Fibroblast of skin of right quadriceps (primary cell): ENCODE data around the gene SP2.
"Not testable (repeated sequence)": the region's sequence is repeated elsewhere in the genome, so short reads cannot be mapped to it uniquely, and the experiment has no call there.

Experiments used
- DNase-seq: peaks from one replicate; pipeline ENCODE4 v3.0.0-alpha.2; 2013

Gene SP2

DNA sequence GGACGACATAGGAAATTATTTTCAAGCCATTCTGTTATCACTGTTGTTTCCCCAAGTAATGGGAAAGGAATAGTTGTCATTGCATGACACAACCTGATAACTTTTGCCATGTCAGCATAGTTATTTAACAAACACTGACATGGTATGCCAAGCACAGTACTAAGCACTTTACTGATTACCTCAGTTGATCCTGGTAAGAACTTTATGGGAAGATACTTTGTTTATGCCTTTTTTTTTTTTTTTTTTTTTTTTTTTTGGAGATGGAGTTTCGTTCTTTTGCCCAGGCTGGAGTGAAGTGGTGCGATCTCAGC lies 29.6 kb downstream of the SP2 start:
- DNase-seq: no peak

DNA sequence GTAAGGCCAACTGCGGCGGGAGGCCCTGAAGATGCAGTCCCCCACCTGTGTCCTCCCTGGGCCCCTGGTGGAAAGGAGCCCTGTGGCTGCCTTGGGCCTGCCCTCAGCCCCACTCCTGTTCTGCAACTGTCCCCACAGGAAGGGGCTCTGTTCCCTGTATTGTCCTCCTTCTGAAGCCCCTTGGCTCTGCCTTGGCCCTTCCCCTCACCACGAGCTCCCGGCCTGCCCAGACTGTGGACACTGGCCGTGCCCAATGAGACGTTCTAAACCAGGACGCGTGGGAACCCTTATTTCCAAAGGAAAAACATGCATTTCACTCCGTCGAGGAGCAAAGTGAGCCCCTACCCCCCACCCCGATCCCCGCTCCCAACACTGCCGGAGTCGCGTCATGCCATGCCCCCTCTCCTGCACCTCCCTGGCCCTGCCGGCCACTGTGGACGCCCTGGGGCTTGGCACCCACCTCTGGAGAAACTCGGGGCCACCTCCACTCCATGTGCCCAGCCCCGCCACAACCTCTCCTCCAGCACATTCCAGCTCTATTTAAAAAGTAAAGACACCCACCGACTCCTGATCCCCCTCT lies 31.9 kb downstream of the SP2 start:
- DNase-seq: no peak

DNA sequence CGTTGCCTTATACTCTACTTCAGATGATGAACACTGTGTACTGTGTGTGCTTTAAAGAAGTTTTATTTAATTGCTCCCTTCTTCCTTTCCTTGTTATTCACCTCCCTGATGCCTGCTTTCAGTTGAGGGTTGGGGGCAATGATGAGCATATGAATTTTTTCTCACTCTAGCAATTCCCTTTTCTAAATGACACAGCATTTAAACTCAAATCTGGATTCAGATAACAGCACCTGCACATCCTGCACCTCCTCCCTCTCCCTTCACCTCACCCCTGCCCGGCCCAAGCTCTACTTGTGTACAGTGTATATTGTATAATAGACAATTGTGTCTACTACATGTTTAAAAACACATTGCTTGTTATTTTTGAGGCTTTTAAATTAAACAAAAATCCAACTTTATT lies 32.4 kb downstream of the SP2 start:
- no peak for DNase-seq

DNA sequence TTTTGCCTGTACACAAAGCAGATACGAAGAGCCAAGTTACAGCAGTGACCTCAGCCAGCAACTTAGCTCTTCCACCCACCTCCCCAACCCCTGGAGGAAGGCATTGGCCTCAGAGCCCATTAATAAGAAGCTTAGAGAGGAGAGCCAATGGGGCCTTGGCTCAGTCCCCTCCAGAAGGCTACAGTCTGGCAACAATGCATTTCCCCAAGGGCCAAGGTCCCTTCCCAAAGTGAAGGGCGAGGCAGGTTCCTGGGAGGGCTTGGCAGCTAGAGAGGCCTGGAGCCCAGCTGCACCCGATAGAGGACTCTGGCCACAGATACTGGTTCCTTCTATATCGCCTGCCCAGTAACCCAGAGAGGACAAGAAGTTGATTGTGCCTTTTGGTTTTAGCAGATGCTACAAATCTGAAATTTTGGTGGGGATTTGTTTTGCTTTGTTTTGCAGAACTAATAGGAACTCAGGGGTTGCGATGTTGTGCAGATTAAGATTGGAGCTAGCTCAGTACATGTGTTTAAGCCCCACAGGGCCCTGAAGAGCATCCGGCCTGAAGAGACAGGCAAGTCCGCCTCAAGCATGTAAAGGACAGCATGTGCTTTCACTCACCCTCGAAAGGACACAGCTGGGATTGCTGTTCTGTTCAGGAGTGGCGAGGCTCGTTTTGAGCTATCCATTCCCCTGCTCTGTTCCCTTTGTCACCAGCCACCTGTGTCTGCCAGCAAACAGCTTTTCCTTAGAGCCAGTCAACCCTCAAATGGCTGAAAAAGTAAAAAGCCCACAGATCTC lies 33.4 kb downstream of the SP2 start:
- DNase-seq: no peak

DNA sequence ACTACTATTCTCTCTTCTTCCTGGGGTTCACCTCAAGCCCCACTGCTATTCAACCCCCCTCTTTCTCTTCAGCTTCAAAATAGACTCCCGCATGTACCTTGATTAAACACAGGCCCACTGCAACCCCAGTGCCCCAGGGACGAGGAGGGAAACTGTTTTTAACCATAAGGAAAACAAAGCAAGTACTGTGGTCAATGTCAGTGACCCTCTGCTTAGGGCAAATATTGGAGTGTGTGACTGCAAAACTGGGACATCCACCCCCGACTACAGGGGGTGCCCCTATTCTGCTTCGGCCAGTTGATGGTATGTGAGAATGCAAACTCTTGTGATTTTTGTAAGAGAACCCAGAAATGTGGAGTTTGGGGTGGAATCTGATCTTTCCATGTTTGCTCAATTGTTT lies 35.8 kb downstream of the SP2 start:
- DNase-seq: no peak

DNA sequence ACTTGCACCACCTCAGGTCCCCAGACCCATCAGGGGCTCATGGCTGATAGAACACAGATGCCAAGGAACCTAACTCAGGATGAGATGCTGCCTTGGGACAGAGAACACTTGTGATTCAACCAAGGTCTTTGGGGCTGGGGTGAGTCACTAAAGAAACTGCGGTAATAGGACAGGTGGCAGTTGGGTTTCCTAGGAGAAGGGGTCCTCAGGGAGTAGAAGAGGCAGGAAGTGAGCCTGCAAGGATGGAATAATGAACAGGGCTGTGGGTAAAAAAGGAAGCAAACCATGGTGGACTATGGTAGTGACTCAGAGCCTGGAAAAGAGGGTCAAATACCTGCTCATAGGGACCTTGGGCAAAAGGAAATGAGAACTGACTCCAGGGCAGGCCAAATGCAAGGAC lies 38.8 kb downstream of the SP2 start:
- peak; percentile 56 for DNase-seq

DNA sequence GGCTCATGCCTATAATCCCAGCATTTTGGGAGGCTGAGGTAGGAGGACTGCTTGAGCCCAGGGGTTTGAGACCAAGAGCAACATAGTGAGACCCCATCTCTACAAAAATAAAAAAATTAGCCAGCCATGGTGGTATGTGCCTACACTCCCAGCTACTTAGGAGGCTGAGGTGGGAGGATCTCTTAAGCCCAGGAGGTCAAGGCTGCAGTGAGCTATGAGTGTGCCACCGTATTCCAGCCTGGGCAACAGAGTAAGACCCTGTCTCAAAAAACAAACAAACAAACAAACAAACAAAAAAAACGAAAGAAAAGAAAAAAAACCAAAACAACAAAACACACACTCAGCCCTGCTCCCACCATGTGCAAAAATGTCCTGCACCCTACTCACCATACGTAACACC lies 39.4 kb downstream of the SP2 start:
- not testable (repeated sequence) for DNase-seq

DNA sequence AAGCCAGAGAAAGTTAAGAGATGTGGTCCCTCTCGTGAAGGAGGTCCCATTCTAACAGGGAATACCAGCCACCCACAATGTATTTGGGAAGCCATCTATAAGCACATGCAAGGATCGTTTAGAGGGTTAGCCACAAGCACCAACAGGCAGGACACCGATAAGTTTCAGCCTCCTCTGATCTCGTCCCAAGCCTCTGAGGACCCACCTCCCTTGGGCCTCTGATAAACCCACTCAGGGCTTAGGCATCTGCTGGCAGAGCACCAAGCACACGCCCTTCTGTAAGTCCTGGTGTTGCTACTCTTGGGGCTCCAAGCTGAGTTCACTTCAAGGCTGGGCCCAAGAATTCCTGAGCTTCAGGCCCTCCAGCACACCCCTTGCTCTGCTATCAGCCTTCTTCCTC lies 39.9 kb downstream of the SP2 start:
- peak; percentile 79 for DNase-seq

DNA sequence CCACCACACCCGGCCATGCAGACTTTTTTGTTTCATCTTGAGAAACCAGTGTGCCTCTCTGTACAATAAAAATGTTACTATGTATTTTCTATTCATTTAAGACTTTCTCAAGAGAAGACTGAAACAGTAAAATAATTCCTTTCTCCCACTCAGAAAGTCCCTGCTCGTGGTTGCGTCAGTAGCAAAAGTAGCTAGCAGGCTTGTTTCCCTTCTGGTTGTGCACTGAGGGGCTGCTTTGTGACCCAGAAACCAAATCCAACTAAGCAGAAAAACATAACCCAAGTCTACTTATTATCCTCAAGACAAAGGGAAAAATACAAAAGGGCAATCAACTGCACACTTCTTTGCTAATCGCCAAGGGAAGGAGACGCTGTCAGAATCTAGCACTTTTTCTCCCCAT lies 41.9 kb downstream of the SP2 start:
- no peak for DNase-seq

DNA sequence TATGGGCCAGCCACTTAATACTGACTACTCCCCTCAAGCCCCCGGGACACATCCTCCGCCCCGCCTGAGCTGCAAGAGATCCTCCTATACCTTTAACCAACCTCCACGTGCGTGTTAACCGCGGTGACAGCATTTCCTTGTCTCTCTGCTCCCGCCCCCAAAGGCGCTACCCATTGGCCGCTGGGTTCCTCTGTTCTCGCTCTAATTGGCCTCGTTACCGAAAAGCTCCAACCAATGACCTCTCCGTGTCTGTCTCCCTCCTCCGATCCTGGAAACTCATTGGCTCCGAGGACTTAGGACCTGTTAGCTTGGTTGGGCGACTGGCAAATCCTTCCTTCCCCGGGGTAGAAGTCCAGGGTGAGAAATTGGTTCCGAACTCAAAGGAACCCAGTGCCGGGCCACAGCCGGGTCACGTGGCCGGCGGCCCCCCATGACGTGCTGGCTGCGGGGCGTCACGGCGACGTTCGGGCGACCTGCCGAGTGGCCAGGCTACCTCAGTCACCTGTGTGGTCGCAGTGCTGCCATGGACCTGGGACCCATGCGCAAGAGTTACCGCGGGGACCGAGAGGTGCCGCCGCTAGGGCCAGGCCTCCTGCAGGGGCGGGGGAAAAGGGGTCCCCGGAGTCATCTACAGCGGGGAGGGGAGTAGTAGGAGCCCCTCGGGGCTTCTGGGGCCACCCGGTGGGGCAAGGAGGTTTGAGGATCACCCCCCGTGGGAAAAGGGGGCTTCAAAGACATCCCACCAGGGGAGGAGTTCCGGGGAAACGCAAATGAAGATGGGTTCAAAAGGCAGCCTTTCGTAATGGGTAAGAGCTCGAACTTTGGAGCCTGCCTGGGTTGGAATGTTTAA lies 45.4 kb downstream of the SP2 start, which contains the start of gene PNPO:
Gene PNPO, plus strand, starts transcription at position 326 of the 850 bp plus-strand sequence. Its CDS starts 105 bp downstream, at position 431.
- DNase-seq: peak; percentile 97

DNA sequence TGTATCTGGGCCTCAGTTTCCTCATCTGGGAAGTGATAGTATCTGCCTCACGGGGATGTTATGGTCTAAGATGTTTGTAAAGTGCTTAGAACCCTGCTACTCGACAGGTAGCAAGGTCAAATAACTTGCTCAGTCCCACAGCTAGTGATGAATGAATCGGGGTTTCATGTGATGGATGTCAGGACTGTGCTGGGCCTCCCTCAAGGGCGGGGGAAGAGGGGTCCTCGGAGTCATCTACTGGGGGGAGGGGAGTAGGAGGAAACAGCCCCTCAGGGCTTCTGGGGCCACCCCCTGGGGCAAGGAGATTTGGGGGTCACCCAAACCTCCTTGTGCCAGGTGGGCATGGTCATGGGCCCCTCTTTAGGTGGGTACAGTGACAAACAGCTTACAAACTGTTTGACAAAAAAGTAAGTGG lies 46.1 kb downstream of the SP2 start:
- DNase-seq: no peak

DNA sequence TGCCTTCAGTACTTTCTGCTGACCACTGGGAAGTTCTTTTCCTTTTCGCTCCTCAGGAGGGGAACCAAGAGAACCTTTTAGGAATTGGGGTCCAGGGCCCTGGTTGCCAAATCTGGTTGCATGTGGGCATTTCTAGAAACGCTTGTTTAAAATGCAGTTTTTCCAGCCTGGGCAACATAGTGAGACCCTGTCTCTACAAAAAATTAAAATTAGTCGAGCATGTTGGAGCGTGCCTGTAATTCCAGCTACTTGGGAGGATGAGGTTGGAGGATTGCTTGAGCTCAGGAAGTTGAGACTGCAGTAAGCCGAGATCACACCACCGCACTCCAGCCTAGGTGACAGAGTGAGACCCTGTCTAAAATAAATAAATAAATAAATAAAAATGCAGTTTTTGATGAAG lies 46.5 kb downstream of the SP2 start:
- DNase-seq: no peak

DNA sequence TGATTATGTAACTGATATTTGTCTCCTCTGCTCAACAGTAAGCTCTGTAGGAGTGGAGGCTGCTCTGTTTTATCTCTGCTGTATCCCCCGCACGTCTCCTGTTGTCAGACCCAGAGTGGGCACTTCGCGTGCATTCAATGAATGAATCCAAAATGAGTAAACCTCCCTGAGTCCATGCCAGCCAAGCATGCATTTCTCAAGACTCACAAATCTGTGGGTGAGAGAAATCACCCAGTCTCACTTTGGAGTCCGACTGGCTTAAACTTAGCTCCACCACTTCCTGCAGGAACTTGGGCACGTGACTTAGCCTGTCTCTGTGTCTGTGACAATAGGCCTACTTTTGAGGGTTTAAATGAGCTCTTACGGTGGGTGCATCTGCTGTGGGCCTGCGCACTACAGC lies 49.0 kb downstream of the SP2 start:
- DNase-seq: no peak

DNA sequence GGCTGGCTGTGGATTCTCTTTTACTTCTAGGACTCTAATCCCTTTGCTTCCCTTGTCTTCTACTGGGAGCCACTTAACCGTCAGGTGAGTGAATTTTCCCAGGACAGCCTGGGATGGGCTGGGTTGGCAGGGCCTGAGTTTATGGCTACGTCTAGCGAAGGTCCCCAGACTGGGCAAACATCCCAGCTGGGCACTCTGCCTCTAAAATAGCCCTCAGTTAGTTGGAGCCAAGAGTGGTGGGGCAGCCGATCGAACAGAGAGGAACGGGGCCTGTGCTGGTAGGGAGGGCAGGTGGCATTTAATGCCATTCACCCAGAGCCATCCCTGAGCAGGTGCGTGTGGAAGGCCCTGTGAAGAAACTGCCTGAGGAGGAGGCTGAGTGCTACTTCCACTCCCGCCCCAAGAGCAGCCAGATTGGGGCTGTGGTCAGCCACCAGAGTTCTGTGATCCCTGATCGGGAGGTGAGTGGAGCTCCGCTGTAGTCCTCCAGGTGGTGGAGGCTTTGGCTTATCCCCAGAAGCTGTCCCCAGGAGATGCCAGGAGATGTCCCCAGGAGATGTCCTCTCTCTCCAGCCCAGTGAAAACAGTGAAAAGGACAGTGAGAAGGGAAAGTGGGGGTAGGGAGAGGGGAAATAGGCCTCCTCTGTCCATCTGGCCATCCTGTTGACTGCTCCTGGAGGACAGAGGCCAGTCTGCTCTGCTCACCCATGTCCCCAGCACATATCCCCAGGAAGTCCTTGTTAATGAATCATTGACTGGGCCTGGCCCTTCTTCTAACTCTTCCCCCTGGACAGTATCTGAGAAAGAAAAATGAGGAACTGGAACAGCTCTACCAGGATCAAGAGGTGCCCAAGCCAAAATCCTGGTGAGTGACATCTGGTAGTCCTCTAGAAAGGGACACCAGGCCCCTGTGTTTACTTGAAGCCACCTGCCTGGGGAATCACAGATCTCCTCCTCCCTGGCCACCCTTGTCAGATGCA lies 49.8 kb downstream of the SP2 start:
- DNase-seq: no peak

DNA sequence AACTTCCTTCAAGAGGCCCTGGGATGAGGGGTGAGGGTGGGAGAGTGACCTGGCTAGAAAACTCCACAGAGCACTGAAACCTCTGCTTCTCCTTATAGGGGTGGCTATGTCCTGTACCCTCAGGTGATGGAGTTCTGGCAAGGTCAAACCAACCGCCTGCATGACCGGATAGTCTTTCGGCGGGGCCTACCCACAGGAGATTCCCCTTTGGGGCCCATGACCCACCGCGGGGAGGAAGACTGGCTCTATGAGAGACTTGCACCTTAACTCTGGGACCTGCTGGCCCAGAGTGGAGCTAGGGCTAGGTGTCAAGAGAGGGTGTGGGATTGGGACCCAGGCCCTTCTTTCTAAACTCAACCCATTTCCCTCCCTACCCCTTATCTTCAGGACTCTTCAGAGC lies 50.5 kb downstream of the SP2 start:
- DNase-seq: no peak

DNA sequence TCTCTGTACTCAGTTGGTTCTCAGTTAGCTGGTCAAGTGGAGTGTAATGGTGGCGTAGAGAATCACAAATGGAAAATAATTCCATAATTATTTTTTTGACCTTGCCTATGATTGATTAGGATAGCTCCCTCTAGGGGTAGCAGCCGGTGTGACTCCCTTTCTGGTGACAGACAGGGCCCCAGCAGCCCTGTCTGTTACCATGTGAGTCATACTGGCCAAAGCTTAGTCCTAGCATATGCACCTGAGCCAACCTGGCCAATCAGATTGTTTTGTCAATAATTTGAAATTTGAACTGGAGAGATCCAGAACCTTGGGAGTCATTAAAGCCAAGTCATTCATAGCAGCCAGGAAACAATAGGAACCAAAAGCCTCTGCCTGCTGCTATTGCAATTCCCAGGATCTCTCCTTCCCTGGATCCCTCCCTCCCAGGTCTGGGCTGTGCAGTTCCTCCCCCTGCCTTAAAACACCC lies 50.9 kb downstream of the SP2 start:
- peak; percentile 65 for DNase-seq

DNA sequence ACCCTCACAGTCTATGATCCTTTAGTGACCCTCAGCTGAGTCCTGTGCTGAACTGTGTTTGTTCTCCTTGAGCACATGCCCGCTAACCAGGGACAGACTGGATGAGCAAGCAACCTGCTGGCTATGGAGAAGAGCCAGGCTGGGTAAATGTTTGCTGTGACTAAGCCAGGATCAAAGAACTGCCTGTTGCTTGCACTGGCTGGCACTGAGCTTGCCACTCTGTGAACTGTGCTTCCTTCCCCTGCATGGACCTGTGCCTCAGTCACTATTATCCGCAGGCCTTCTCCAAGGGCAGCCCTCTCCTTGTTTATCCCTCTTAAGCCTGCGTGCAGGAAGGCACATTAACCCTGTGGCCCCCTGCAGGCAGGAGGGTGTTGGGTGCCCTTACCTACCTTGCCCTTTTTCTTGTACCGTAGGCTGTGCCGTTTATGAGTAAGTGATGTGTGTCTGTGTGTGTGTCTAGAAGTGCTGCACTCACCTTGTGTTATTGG lies 52.7 kb downstream of the SP2 start:
- no peak for DNase-seq

DNA sequence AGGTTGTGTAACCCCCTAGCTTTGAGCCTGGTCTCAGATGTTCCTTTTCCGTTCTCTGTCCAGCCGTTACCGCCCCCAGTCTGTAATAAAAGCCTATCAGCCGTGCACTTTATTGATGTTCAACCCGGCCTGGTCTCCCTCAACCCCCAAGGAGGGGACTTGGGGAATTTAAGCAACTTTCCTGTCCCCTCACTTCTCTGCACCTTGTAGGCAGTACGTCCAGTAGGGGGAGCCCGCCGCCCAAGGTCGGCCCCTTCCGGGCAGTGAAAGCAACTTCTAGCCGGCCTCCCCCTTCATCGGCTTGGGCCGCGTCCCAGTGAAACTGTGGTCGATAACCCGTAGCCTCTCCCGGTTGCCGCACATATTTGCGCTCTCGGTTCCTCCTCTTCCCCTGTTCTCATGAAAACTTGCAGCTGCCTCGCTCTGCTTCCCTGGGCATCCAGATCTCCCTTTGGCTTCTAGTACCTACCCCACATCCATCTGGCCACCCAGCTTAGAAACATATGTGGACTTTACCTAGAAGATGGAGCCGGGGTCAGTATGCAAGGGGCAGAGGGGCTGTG lies 53.2 kb downstream of the SP2 start:
- peak; percentile 75 for DNase-seq

DNA sequence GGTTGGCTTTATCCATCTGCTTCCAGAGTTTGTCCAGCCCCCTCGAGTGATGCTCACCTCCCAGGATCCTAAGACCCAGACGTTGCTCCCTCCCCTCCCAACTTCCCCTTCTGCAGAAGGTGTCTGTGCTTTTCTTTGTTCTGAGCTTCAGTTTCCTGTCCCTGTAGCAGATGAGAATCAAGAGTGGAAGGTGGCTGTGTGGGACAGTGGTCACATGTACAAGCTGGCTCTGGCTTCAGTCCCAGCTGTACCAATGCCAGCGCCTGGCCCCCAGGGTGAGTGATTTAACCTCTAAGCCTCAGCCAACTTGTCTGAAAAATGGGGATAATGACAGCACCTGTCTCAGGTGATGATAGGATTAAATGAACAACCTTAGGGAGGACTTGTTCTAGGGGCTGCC lies 53.9 kb downstream of the SP2 start:
- no peak for DNase-seq

DNA sequence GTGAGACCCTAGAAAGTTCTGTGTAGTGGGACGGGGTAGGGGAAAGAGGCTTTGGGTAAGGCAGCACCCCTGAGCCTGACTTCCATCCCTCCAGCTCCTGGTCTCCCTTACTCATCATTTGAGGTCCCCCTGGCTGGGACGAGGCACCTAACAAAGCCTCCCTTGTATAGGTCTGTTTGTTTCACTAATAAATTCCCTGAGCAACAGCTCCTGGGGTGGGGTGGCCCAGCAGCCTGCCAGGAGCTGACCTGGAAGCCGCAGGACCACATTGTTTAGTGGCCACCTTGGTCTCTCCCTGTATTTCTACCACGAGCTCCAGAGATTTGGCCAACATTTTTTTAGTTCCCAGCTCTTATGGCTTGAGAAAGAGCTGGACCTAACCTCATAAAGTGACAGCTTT lies 54.4 kb downstream of the SP2 start:
- DNase-seq: no peak

DNA sequence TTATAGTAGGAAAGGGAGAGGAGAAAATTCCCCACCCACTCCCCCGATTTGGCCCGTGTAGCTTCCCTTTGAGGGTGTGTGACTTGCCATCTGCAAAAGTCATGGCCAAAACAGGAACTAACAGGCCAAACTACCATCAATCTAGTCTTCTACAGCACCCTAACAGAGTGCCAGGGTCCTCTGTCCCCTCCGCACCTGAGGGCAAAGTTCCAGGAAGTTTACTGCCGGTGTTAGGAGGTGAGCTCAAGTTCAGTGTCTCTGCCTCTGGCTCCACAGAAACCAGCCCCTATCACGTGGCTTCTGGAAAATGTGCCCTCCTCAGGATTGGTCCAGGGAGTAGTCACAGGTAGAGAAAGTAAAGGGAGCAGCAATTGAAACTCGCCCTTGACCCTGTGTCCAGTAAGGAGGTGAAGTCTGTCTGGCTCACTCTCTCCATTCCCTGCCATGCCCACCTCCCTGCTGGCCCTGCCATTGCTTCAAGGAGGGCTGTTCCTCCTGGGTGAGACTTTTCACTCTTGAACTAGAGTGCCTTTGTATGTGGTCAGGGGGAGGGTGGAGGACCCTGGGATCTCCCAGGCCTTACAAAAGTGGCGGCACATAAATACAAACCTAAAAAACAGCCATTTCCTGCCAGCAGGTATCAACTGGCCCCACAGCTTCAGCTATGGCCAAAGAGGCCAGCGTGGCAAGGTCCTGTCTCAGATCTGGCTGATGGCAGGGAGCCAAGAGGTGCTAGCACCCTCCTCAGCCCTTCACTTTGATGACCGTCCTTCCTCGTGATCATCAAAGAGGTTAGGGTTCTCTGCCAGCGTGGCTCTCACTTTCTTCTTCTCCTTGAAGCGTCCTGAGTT lies 56.4 kb downstream of the SP2 start:
- DNase-seq: no peak
